A673 (cell line): Measurements from ENCODE around the gene CATSPERB. TPM values are rescaled to one million over a fixed set of nuclear protein-coding genes. Genes with fewer than 3 reads are reported as not detected.
"Not testable (repeated sequence)": the region's sequence is repeated elsewhere in the genome, so short reads cannot be mapped to it uniquely, and the experiment has no call there.

Experiments
- BruUV-seq: library from RNA; stranded (reverse); fragments of 400-500 nt; replicated peaks from 2 replicates; lab custom pipeline; 2021; lab: Mats Ljungman, UMichigan
- CTCF ChIA-PET: fragments of 300-600 bp; sonication (Branson Sonifier 250); formaldehyde crosslinking; loops from one replicate; lab custom pipeline; 2022; ENCODE audit warnings: antibody characterized with exemption; lab: Charles Lee
- POLR2A ChIA-PET: fragments of 300-600 bp; sonication (Branson Sonifier 250); formaldehyde crosslinking; loops from one replicate; lab custom pipeline; 2022; ENCODE audit warnings: antibody characterized with exemption; ENCODE audit not compliant: low non-redundant PET; lab: Charles Lee
- DNase-seq: peaks from one replicate; pipeline ENCODE4 v3.0.0-alpha.2; 2015; ENCODE audit warnings: low spot score
- H3K27ac ChIP-seq: fragments of 200-600 bp; sonication (generic); 2 replicates; pipeline ENCODE4 v1.5.1; 2016; ENCODE audit warnings: mixed run types, low read depth, mild to moderate bottlenecking, mixed read lengths, antibody characterized with exemption, low read length; ENCODE audit not compliant: poor library complexity, severe bottlenecking
- H3K27me3 ChIP-seq: fragments of 200-600 bp; sonication (generic); replicated peaks from 2 replicates; pipeline ENCODE4 v1.6.1; 2017; ENCODE audit warnings: mixed run types, low read depth, mild to moderate bottlenecking, mixed read lengths, antibody characterized with exemption, low read length; ENCODE audit not compliant: insufficient read depth, poor library complexity
- H3K36me3 ChIP-seq: fragments of 200-600 bp; sonication (generic); 2 replicates; pipeline ENCODE4 v1.6.1; 2016; ENCODE audit warnings: mixed run types, mild to moderate bottlenecking, mixed read lengths, antibody characterized with exemption, low read length; ENCODE audit not compliant: insufficient read depth, poor library complexity, severe bottlenecking
- H3K4me1 ChIP-seq: fragments of 200-600 bp; sonication (generic); 2 replicates; pipeline ENCODE4 v1.6.1; 2017; ENCODE audit warnings: mixed run types, mild to moderate bottlenecking, mixed read lengths, antibody characterized with exemption, low read length; ENCODE audit not compliant: insufficient read depth, poor library complexity, severe bottlenecking
- H3K4me3 ChIP-seq: fragments of 200-600 bp; sonication (generic); 2 replicates; pipeline ENCODE4 v1.5.1; 2016; ENCODE audit warnings: low read depth, mixed run types, mild to moderate bottlenecking, mixed read lengths, low read length; ENCODE audit not compliant: poor library complexity, severe bottlenecking
- H3K9me3 ChIP-seq: fragments of 200-600 bp; sonication (generic); 2 replicates; pipeline ENCODE4 v1.6.1; 2016; ENCODE audit warnings: mixed run types, low read depth, mild to moderate bottlenecking, mixed read lengths, antibody characterized with exemption, low read length; ENCODE audit not compliant: poor library complexity, severe bottlenecking
- CTCF ChIP-seq: fragments of 300-800, 200-600 bp; sonication (generic); conservative IDR thresholded peaks from 2 replicates; pipeline ENCODE4 v1.5.1; 2017; ENCODE audit warnings: low read depth, mild to moderate bottlenecking, antibody characterized with exemption, low read length, moderate library complexity, mixed read lengths
- EZH2 ChIP-seq: fragments of 200-600 bp; sonication (generic); IDR thresholded peaks from 2 replicates; pipeline ENCODE4 v1.6.1; 2017; ENCODE audit warnings: borderline replicate concordance, low read depth, mild to moderate bottlenecking, mixed read lengths, antibody characterized with exemption, low read length; ENCODE audit not compliant: poor library complexity, severe bottlenecking
- intact Hi-C: fragments of 100-400 bp; cut with micrococcal nuclease; formaldehyde crosslinking; loops from one replicate; pipeline ENCODE4 v1.10.0; 2022; ENCODE audit not compliant: unreplicated experiment
- total RNA-seq: library from RNA; stranded (reverse); gene quantifications from 2 replicates; pipeline ENCODE4 v1.2.3, GENCODE V29; 2021

The CATSPERB gene
- total RNA-seq, 1 experiment from 2014 or later = not detected

DNA sequence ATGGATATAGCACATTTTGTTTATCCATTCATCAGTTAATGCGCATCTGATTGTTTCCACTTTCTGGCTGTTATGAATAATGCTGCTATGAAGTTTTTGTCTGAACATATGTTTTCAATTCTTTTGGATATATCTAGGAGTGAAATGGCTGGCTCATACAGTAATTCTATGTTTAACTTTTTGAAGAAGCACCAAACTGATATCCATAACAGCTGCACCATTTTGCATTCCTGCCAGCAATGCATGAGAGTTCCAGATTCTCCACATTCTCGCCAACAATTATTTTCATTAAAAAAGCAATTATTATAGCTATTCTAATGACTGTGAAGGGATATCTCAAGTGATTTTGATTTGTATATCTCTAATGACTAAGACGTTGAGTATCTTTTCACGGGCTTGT lies 131.9 kb downstream of the CATSPERB start:
- H3K9me3 ChIP-seq = no peaks in the 10 kb centered on the region
- TF ChIP-seq CTCF (no peak), EZH2 (no peak)
- no peak overlapping the region for H3K27ac ChIP-seq
- H3K36me3 ChIP-seq = no peaks in the 10 kb centered on the region
- ChIA-PET POLR2A (no interaction called here), CTCF (no interaction called here)
- no peak for DNase-seq
- H3K4me3 ChIP-seq = no peak overlapping the region
- intact Hi-C loops = no loop called here
- peaks cover 4% of the 10 kb centered on the region for H3K27me3 ChIP-seq
- no TSS peak for BruUV-seq
- H3K4me1 ChIP-seq = no peaks in the 10 kb centered on the region

DNA sequence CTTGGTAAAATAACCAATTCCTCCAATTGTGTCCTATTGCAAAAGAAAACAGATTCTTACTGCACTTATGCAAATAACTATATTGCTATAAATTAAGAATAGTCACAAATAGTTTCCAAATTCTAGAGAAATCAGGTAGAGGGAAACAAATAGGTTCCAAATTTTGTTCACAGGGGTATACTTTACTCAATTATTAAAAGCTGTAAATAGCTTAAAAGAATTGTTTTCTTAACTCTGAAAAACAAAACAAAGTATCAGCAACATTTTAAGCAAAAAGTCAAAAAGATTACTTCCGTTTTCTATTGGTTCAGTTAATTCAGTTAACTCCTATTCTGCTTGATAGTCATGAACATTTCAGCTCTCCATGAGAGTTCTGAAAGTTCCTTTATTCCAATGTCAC lies 136.2 kb downstream of the CATSPERB start:
- intact Hi-C loops = no loop called here
- no peak for TF ChIP-seq CTCF
- Histone ChIP-seq H3K4me3 (no peak overlapping the region), H3K4me1 (no peaks in the 10 kb centered on the region), H3K9me3 (no peaks in the 10 kb centered on the region), H3K36me3 (no peaks in the 10 kb centered on the region), H3K27me3 (no peaks in the 10 kb centered on the region), H3K27ac (no peak overlapping the region)
- CTCF ChIA-PET = interaction anchor here (0.6 kb wide), 1 partner anchor 9 kb away, joined by 9 read pairs; no protein-coding TSS in a partner anchor
- POLR2A ChIA-PET = no interaction called here
- BruUV-seq = no TSS peak
- no peak for DNase-seq

- POLR2A ChIA-PET, H3K27me3 ChIP-seq, BruUV-seq, DNase-seq, intact Hi-C loops, H3K4me3 ChIP-seq, H3K36me3 ChIP-seq, H3K4me1 ChIP-seq, H3K9me3 ChIP-seq, CTCF ChIA-PET, H3K27ac ChIP-seq: not testable (repeated sequence)
These were observed 137.9 kb downstream of the CATSPERB start for GRCh38 chr14:91593957-91594356.

DNA sequence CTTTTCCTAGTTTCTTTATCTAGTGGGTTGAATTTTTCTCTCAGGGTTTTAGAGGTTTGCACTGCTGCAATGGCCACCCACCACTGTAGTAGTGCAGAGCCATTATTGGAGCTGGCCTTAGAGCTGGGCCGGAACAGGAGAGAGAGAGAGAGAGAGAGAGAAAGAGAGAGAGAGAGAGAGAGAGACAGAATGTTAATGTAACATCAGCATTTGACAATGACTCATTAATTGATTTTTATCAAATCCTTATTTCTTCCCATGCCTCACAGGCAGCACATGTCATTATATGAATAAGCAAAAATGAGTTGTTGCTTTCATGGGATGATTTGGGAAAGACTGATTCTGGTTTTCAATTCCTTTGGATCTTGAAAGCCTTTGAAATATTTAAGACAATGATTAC lies 145.5 kb downstream of the CATSPERB start:
- Histone ChIP-seq H3K4me3 (no peak overlapping the region), H3K36me3 (no peaks in the 10 kb centered on the region), H3K4me1 (no peaks in the 10 kb centered on the region), H3K27ac (no peak overlapping the region), H3K9me3 (no peaks in the 10 kb centered on the region), H3K27me3 (no peaks in the 10 kb centered on the region)
- ChIA-PET POLR2A (no interaction called here), CTCF (no interaction called here)
- no peak for DNase-seq
- intact Hi-C loops = no loop called here
- no peak for TF ChIP-seq CTCF
- no peak for TF ChIP-seq EZH2
- BruUV-seq = no TSS peak
